HEK293 (cell line): ENCODE measurements around the gene CENATAC.

Experiments used
- BCL11A ChIP-seq: fragments of 450-650 bp; formaldehyde crosslinking; IDR thresholded peaks from 2 replicates; pipeline ENCODE4 v1.5.1; 2016; ENCODE audit warnings: low read depth, missing biosample characterization, missing genetic modification characterization
- SALL2 ChIP-seq: fragments of 450-650 bp; formaldehyde crosslinking; IDR thresholded peaks from 2 replicates; pipeline ENCODE4 v1.5.0; 2017; ENCODE audit warnings: missing biosample characterization, mild to moderate bottlenecking, missing genetic modification characterization, borderline replicate concordance
- SP2 ChIP-seq: fragments of 450-650 bp; formaldehyde crosslinking; IDR thresholded peaks from 2 replicates; pipeline ENCODE4 v1.5.1; 2016; ENCODE audit warnings: missing biosample characterization, missing genetic modification characterization
- TCF7L2 ChIP-seq: IDR thresholded peaks from 2 replicates; pipeline ENCODE4 v1.6.1; 2011; ENCODE audit warnings: low read depth, mild to moderate bottlenecking, inconsistent platforms, low read length, moderate library complexity, borderline replicate concordance
- WT1 ChIP-seq: fragments of 450-650 bp; formaldehyde crosslinking; IDR thresholded peaks from 2 replicates; pipeline ENCODE4 v1.5.1; 2016; ENCODE audit warnings: missing biosample characterization, missing genetic modification characterization
- ZBTB8A ChIP-seq: fragments of 450-650 bp; formaldehyde crosslinking; IDR thresholded peaks from 2 replicates; pipeline ENCODE4 v1.5.1; 2016; ENCODE audit warnings: missing biosample characterization, missing genetic modification characterization
- ZNF138 ChIP-seq: fragments of 450-650 bp; formaldehyde crosslinking; IDR thresholded peaks from 2 replicates; pipeline ENCODE4 v1.5.1; 2016; ENCODE audit warnings: missing biosample characterization, missing genetic modification characterization, borderline replicate concordance
- ZNF214 ChIP-seq: fragments of 450-650 bp; formaldehyde crosslinking; IDR thresholded peaks from 2 replicates; pipeline ENCODE4 v1.5.1; 2017; ENCODE audit warnings: missing biosample characterization, mild to moderate bottlenecking, missing genetic modification characterization, borderline replicate concordance
- ZNF423 ChIP-seq: fragments of 450-650 bp; formaldehyde crosslinking; IDR thresholded peaks from 2 replicates; pipeline ENCODE4 v1.5.1; 2016; ENCODE audit warnings: missing biosample characterization, missing genetic modification characterization
- ZNF510 ChIP-seq: fragments of 450-650 bp; formaldehyde crosslinking; IDR thresholded peaks from 2 replicates; pipeline ENCODE4 v1.5.1; 2018; ENCODE audit warnings: mild to moderate bottlenecking, missing genetic modification characterization, missing biosample characterization; ENCODE audit not compliant: insufficient replicate concordance
- ZNF624 ChIP-seq: fragments of 450-650 bp; formaldehyde crosslinking; IDR thresholded peaks from 2 replicates; pipeline ENCODE4 v1.5.1; 2017; ENCODE audit warnings: missing biosample characterization, missing genetic modification characterization
- TF ChIP-seq, protein P1 (sequence below): fragments of 450-650 bp; formaldehyde crosslinking; IDR thresholded peaks from 2 replicates; pipeline ENCODE4 v1.5.1; 2016; ENCODE audit warnings: missing biosample characterization, missing genetic modification characterization
- TF ChIP-seq, protein P2 (sequence below): fragments of 450-650 bp; IDR thresholded peaks from 2 replicates; pipeline ENCODE4 v1.5.1; 2018; ENCODE audit warnings: missing biosample characterization, missing genetic modification characterization
- TF ChIP-seq, protein P3 (sequence below): fragments of 450-650 bp; formaldehyde crosslinking; IDR thresholded peaks from 2 replicates; pipeline ENCODE4 v1.5.1; 2017; ENCODE audit warnings: missing biosample characterization, missing genetic modification characterization

DNA sequence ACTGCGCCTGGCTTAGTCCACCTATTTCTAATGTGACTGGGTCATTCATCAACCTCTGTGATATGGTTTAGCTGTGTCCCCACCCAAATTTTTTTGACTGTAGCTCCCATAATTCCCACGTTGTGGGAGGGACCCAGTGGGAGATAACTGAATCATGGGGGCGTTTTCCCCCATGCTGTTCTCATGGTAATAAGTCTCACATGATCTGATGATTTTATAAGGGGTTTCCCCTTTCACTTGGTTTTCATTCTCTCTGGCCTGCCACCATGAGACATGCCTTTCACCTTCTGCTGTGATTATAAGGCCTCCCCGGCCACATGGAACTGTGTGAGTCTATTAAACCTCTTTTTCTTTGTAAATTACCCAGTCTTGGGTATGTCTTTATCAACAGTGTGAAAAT lies 8.7 kb downstream of the CENATAC start:
- no peak for TF ChIP-seq ZNF423
- no peak for TF ChIP-seq WT1 (tag by site-specific recombination)
- TF ChIP-seq ZBTB8A, result no peak
- TF ChIP-seq ZNF510 (tag by site-specific recombination), result no peak
- TF ChIP-seq SALL2 (tag by site-specific recombination), result no peak
- no peak for TF ChIP-seq SP2
- TF ChIP-seq, protein P1, sequence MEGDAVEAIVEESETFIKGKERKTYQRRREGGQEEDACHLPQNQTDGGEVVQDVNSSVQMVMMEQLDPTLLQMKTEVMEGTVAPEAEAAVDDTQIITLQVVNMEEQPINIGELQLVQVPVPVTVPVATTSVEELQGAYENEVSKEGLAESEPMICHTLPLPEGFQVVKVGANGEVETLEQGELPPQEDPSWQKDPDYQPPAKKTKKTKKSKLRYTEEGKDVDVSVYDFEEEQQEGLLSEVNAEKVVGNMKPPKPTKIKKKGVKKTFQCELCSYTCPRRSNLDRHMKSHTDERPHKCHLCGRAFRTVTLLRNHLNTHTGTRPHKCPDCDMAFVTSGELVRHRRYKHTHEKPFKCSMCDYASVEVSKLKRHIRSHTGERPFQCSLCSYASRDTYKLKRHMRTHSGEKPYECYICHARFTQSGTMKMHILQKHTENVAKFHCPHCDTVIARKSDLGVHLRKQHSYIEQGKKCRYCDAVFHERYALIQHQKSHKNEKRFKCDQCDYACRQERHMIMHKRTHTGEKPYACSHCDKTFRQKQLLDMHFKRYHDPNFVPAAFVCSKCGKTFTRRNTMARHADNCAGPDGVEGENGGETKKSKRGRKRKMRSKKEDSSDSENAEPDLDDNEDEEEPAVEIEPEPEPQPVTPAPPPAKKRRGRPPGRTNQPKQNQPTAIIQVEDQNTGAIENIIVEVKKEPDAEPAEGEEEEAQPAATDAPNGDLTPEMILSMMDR (tag by site-specific recombination), result no peak
- TF ChIP-seq, protein P2, sequence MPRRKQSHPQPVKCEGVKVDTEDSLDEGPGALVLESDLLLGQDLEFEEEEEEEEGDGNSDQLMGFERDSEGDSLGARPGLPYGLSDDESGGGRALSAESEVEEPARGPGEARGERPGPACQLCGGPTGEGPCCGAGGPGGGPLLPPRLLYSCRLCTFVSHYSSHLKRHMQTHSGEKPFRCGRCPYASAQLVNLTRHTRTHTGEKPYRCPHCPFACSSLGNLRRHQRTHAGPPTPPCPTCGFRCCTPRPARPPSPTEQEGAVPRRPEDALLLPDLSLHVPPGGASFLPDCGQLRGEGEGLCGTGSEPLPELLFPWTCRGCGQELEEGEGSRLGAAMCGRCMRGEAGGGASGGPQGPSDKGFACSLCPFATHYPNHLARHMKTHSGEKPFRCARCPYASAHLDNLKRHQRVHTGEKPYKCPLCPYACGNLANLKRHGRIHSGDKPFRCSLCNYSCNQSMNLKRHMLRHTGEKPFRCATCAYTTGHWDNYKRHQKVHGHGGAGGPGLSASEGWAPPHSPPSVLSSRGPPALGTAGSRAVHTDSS (tag by site-specific recombination), result no peak
- TF ChIP-seq TCF7L2, result no peak
- TF ChIP-seq, protein P3, sequence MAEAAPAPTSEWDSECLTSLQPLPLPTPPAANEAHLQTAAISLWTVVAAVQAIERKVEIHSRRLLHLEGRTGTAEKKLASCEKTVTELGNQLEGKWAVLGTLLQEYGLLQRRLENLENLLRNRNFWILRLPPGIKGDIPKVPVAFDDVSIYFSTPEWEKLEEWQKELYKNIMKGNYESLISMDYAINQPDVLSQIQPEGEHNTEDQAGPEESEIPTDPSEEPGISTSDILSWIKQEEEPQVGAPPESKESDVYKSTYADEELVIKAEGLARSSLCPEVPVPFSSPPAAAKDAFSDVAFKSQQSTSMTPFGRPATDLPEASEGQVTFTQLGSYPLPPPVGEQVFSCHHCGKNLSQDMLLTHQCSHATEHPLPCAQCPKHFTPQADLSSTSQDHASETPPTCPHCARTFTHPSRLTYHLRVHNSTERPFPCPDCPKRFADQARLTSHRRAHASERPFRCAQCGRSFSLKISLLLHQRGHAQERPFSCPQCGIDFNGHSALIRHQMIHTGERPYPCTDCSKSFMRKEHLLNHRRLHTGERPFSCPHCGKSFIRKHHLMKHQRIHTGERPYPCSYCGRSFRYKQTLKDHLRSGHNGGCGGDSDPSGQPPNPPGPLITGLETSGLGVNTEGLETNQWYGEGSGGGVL (tag by site-specific recombination), result no peak
- no peak for TF ChIP-seq BCL11A (tag by site-specific recombination)
- TF ChIP-seq ZNF624 (tag by site-specific recombination), result no peak
- no peak for TF ChIP-seq ZNF214 (tag by site-specific recombination)
- no peak for TF ChIP-seq ZNF138 (tag by site-specific recombination)
